Activated naive CD4-positive, alpha-beta T cell treated with anti-CD3 and anti-CD28 coated beads, Interleukin-2, amount 10 ng/mL, durations not matched to agents 5 hours and 36 hours (primary cell): ENCODE measurements around the gene POLR2J. TPM values are rescaled to one million over a fixed set of nuclear protein-coding genes. Genes with fewer than 3 reads are reported as not detected.

Experiments
- microRNA-seq: library from miRNA; unstranded; fragments of <30 nt; microRNA quantifications from one replicate; pipeline ENCODE4 v1.2.0, GENCODE V29; 2022; ENCODE audit warnings: borderline microRNAs expressed, borderline replicate concordance
- total RNA-seq, 2 experiments: library from RNA; stranded (reverse); gene quantifications; one replicate each; pipeline ENCODE4 v1.2.3, GENCODE V29; 2021

POLR2J gene
- total RNA-seq = 10 to 100 TPM; 41.6 to 45.4 TPM

DNA sequence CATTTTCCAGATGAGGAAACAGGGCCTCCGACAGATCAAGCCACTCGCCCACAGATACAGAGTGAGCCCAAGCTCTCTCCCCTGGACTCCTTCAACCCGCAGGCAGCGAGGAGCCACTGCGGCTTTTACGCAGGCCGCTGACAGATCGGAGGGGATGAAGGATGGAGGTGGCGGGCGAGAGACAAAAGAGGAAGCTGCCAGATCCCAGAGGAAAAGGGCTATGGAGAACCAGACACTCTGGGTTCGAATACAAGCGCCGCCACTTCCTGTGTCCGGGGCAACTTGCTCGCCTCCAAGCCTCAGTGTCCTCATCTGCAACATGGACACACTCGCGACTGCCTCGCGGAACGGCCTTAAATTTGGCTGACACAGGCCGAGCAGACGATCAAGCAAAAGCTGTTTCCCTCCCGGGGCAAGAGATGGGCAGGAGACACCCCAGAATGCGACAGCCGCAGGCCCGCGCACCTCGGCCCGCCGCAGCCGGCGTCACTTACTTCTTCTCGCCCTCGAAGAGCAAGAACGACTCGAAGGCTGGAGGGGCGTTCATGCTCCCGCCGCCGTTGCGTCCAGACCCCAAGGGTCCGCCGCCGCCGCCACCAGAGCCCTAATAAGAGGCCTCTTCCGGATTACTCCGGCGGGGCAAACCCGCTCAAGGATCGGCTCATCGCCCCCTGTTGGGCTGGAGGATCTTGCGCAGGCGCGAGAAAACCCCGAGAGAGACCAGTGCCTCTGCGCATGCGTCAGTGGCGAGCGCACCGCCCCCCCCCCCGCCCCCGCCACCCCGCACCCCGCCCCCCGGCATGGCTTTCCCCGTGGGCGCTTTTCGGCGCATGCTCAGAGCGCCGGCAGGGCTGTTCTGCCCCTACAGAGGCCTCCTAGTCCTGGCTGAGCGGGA, at the start of gene POLR2J:
TSS of gene POLR2J (minus strand) at position 609 of the 895 bp plus-strand sequence. CDS start at position 547, 62 bp downstream.

DNA sequence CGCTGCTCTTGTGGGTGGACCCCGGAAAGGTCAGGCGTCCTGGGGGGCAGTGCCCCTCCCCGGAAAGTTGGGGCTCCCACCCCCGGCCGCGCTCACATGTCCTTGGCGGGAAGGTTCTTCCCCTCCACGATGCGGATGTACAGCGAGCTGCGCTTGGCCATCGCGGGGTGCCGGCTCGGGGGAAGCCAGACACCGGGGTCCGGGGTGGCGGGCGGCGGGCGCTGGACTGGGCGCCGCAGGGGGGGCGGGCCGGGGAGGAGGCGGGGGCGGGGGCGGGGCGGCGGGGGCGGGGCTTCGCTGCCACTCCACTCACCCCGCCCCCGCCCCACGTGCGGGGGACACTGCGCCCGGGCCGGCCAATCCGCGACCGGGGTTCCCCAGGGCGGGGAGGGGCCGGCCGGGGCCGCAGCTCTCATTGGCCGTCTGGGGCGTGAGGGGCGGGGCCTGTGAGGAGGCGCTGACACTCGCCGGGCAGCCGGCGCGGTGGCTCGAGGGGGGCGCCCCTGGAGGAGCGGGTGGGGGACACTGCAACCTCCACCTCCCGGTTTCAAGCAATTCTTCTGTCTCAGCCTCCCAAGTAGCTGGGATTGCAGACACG, 38.9 kb upstream of the POLR2J start, which contains the start of gene RASA4B:
TSS of gene RASA4B (minus strand) at position 228 of the 598 bp plus-strand sequence. CDS start at position 161, 67 bp downstream.

DNA sequence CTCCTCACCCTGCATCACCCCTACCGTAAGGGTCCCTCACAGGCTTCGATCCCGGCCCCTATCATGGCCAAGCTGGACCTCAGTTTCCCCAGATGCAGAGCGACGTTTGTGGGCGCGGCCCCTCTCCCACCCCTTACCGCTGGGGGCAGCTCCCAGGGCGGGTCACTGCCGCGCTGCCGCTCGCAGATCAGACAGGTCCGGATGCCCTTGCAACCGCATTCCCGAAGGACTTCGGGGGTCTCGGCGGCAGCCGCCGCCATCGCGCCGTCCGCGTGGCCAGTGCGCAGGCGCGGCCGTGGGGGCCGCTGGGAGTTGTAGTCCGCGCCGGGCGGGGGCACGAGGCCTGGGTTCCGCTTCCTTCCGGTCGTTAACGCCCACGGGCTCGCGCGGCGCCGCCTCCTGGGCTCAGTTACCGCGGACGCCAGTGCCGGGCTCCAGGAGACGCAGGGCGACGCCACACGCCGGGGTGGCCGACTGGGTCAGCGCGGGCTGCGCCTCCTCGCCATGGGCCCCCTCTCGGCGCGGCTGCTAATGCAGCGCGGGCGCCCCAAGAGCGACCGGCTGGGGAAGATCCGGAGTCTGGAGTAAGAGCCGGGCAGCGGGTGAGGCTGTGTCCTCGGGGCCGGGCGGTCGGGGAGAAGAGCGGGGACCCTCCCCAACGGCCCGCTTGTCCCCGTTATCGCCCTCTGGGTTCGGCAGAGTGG, 14.0 kb downstream of the POLR2J start, which contains the start of the genes ALKBH4 and LRWD1:
TSS of gene ALKBH4 (minus strand) at position 287 of the 704 bp plus-strand sequence. CDS start at position 260, 27 bp downstream.
TSS of gene LRWD1 (plus strand) at position 408 of the 704 bp plus-strand sequence. CDS start at position 505, 97 bp downstream.

DNA sequence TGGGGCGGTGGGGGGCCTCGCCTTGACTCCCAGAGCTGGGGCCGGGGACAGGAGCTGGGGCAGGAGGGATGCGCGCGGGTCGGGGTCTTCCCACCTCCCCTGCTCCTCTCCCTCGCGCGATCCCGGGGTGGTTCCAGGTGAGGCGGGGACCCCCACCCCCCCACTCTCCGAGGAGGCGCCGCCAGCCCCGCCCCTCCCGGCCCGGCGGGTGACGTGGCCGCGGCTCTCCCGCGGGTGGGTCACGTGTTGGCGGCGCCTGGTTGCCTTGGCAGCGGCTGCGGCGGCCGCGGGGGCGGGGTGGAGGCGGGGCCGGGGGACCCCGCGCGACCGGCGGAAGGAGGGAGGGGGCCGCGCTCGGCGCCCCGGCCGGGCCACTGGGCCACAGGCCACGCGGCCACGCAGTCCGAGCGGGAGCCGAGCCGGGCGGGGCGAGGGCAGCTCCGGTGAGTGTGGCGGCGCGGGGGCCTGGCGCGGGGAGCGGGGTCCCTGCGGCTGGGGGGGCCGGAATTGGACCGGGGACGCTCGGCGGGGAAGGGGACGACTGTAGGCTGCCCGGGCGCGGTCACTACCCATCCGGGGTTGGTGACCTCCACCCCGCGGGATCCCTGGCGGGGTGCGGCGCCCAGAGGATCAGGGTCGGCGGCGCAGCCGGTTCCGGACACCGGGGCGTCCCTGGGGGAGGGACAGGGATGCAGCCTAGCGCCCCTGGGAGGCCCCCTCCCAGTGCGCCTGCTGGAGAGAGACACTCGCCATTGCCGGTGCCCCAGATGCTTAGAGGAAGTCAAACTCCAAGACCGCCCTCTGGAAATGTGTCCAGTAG, 45.3 kb downstream of the POLR2J start, which contains the start of gene ORAI2:
TSS of gene ORAI2 (plus strand) at position 357 of the 820 bp plus-strand sequence. CDS start 5,382 bp downstream, outside the sequence.

Small RNA genes within 50 kb of the gene (microRNA-seq; reads per million reads assigned to microRNA genes)
- gene MIR4467 (0.63 reads per million), gene MIR5090 (2.5 reads per million, percentile 9 among the genes with 10 or more reads in this experiment)

Other genes starting within 250 kb of the POLR2J start
- gene SH2B2, start 192.1 kb downstream of the POLR2J start, total RNA-seq = 1 to 10 TPM in 1 of 2 experiments, under 1 TPM in 1; 0.86 to 1.4 TPM
- not detected for gene SPDYE6, start 122.5 kb downstream of the POLR2J start, total RNA-seq
- 10 to 100 TPM; 28.5 to 33.3 TPM for gene PRKRIP1, start 82.6 kb downstream of the POLR2J start, total RNA-seq
- gene ORAI2, start 45.3 kb downstream of the POLR2J start, total RNA-seq = 10 to 100 TPM; 66.4 to 68.0 TPM
- gene ALKBH4, start 14.1 kb downstream of the POLR2J start, total RNA-seq = 10 to 100 TPM; 11.5 to 12.1 TPM
- 10 to 100 TPM; 15.8 TPM for gene LRWD1, start 13.9 kb downstream of the POLR2J start, total RNA-seq
- gene RASA4B, start 38.9 kb upstream of the POLR2J start, total RNA-seq = 10 to 100 TPM; 14.1 TPM
- gene UPK3BL2, start 64.8 kb upstream of the POLR2J start, total RNA-seq = 10 to 100 TPM; 15.7 to 15.9 TPM
- under 1 TPM; 0.15 to 0.19 TPM for gene SPDYE2, start 72.3 kb upstream of the POLR2J start, total RNA-seq
- gene POLR2J3, start 93.7 kb upstream of the POLR2J start, total RNA-seq = 10 to 100 TPM; 33.3 to 37.4 TPM
- 10 to 100 TPM; 36.1 to 37.2 TPM for gene RASA4, start 137.8 kb upstream of the POLR2J start, total RNA-seq
- 10 to 100 TPM; 16.3 to 19.0 TPM for gene UPK3BL1, start 163.9 kb upstream of the POLR2J start, total RNA-seq
- gene SPDYE2B, start 171.4 kb upstream of the POLR2J start, total RNA-seq = not detected
- 10 to 100 TPM; 12.5 to 13.4 TPM for gene POLR2J2, start 192.7 kb upstream of the POLR2J start, total RNA-seq